Activated T-helper 1 cell treated with anti-CD3 and anti-CD28 coated beads, Interleukin-12 subunit alpha, Interleukin-12 subunit beta, Interleukin-2, Interleukin-4 antibody, amounts not matched to agents 30 ng/mL and 10 ng/mL and 1 ng/mL, durations not matched to agents 14 hours and 24 hours and 36 hours (primary cell): ENCODE data around the gene TOMM22. TPM values are rescaled to one million over a fixed set of nuclear protein-coding genes. Genes with fewer than 3 reads are reported as not detected.
"Not testable (repeated sequence)": the region's sequence is repeated elsewhere in the genome, so short reads cannot be mapped to it uniquely, and the experiment has no call there.

Experiments
- DNase-seq: peaks from one replicate; pipeline ENCODE4 v3.0.0; 2021; ENCODE audit warnings: low spot score
- H3K27ac Mint-ChIP-seq: one replicate; pipeline ENCODE4 v1.8.0; 2021; ENCODE audit warnings: mild to moderate bottlenecking, mixed read lengths
- H3K27me3 Mint-ChIP-seq: one replicate; pipeline ENCODE4 v1.8.0; 2022; ENCODE audit warnings: mild to moderate bottlenecking, moderate library complexity, mixed read lengths; ENCODE audit not compliant: insufficient read depth
- H3K36me3 Mint-ChIP-seq: one replicate; pipeline ENCODE4 v1.8.0; 2021; ENCODE audit warnings: low read depth, mixed read lengths
- H3K4me1 Mint-ChIP-seq: one replicate; pipeline ENCODE4 v1.8.0; 2021; ENCODE audit warnings: low read depth, mixed read lengths
- H3K4me3 Mint-ChIP-seq: one replicate; pipeline ENCODE4 v1.8.0; 2021; ENCODE audit warnings: mild to moderate bottlenecking, moderate library complexity, mixed read lengths
- H3K9me3 Mint-ChIP-seq: one replicate; pipeline ENCODE4 v1.8.0; 2021; ENCODE audit warnings: mixed read lengths
- intact Hi-C: fragments of 100-400 bp; cut with micrococcal nuclease; formaldehyde crosslinking; loops from one replicate; pipeline ENCODE4 v1.15.1; 2024
- total RNA-seq: library from RNA; stranded (reverse); gene quantifications from 2 replicates; pipeline ENCODE4 v1.2.3, GENCODE V29; 2022

TOMM22 gene
- 153 and 156 TPM in 2 replicates for total RNA-seq

- Mint-ChIP-seq H3K27me3 (no peaks in the 10 kb centered on the region), H3K36me3 (peaks cover 32% of the 10 kb centered on the region), H3K4me1 (peaks cover 21% of the 10 kb centered on the region), H3K4me3 (peak within 1 kb of the TSS; percentile 98), H3K9me3 (no peaks in the 10 kb centered on the region), H3K27ac (peak within 1 kb of the TSS; percentile 96)
- intact Hi-C loops = loop anchor here (1.0 to 5.0 kb wide), 7 partner anchors 15 to 995 kb away; partner anchors contain the start of genes CBY1, DDX17, DMC1 and DNAL4
- DNase-seq = peak; percentile 83
Observed at GRCh38 chr22:38681582-38682335, at the start of gene TOMM22. TOMM22 (plus strand) TSS chr22:38681957; CDS start chr22:38681979, 22 bp downstream.

GRCh38 chr22:38632528-38632927 lies 49.2 kb upstream of the TOMM22 start:
- Mint-ChIP-seq H3K4me3 (no peak overlapping the region), H3K27ac (no peak overlapping the region), H3K9me3 (no peaks in the 10 kb centered on the region), H3K27me3 (peaks cover 3% of the 10 kb centered on the region), H3K4me1 (peaks cover 19% of the 10 kb centered on the region), H3K36me3 (no peaks in the 10 kb centered on the region)
- DNase-seq = no peak
- intact Hi-C loops = no loop called here

GRCh38 chr22:38638216-38638615 lies 43.5 kb upstream of the TOMM22 start:
- DNase-seq = no peak
- peaks cover 3% of the 10 kb centered on the region for H3K27me3 Mint-ChIP-seq
- no peaks in the 10 kb centered on the region for H3K36me3 Mint-ChIP-seq
- intact Hi-C loops = no loop called here
- H3K4me3 Mint-ChIP-seq = no peak overlapping the region
- no peaks in the 10 kb centered on the region for H3K9me3 Mint-ChIP-seq
- no peaks in the 10 kb centered on the region for H3K4me1 Mint-ChIP-seq
- H3K27ac Mint-ChIP-seq = no peak overlapping the region

GRCh38 chr22:38638728-38639127 lies 43.0 kb upstream of the TOMM22 start:
- H3K36me3 Mint-ChIP-seq = no peaks in the 10 kb centered on the region
- intact Hi-C loops = no loop called here
- no peaks in the 10 kb centered on the region for H3K9me3 Mint-ChIP-seq
- no peak overlapping the region for H3K27ac Mint-ChIP-seq
- H3K4me1 Mint-ChIP-seq = no peaks in the 10 kb centered on the region
- no peak overlapping the region for H3K4me3 Mint-ChIP-seq
- no peak for DNase-seq
- H3K27me3 Mint-ChIP-seq = peaks cover 5% of the 10 kb centered on the region

GRCh38 chr22:38641476-38642040 lies 40.2 kb upstream of the TOMM22 start:
- no peaks in the 10 kb centered on the region for H3K9me3 Mint-ChIP-seq
- peaks cover 7% of the 10 kb centered on the region for H3K27me3 Mint-ChIP-seq
- DNase-seq = no peak
- no peaks in the 10 kb centered on the region for H3K4me1 Mint-ChIP-seq
- no peak overlapping the region for H3K27ac Mint-ChIP-seq
- H3K36me3 Mint-ChIP-seq = no peaks in the 10 kb centered on the region
- no peak overlapping the region for H3K4me3 Mint-ChIP-seq
- intact Hi-C loops = no loop called here

- H3K9me3 Mint-ChIP-seq, H3K36me3 Mint-ChIP-seq, DNase-seq, intact Hi-C loops, H3K4me3 Mint-ChIP-seq, H3K4me1 Mint-ChIP-seq, H3K27ac Mint-ChIP-seq: not testable (repeated sequence)
- H3K27me3 Mint-ChIP-seq = peaks cover 17% of the 10 kb centered on the region
Observed at GRCh38 chr22:38644245-38644644, 37.5 kb upstream of the TOMM22 start.

- intact Hi-C loops = no loop called here
- Mint-ChIP-seq H3K36me3 (no peaks in the 10 kb centered on the region), H3K4me1 (no peaks in the 10 kb centered on the region), H3K27ac (no peak overlapping the region), H3K9me3 (no peaks in the 10 kb centered on the region), H3K4me3 (no peak overlapping the region), H3K27me3 (peaks cover 17% of the 10 kb centered on the region)
- no peak for DNase-seq
Observed at GRCh38 chr22:38645430-38645829, 36.3 kb upstream of the TOMM22 start.

- H3K36me3 Mint-ChIP-seq = no peaks in the 10 kb centered on the region
Observed at GRCh38 chr22:38649841-38650522, 31.8 kb upstream of the TOMM22 start.

GRCh38 chr22:38652859-38653258 lies 28.9 kb upstream of the TOMM22 start:
- DNase-seq = no peak
- no peaks in the 10 kb centered on the region for H3K36me3 Mint-ChIP-seq
- H3K27me3 Mint-ChIP-seq = peaks cover 5% of the 10 kb centered on the region
- intact Hi-C loops = loop anchor here (10.0 kb wide), 1 partner anchor 468 kb away; the partner anchor contains the start of gene PLA2G6
- no peak overlapping the region for H3K4me3 Mint-ChIP-seq
- no peak overlapping the region for H3K27ac Mint-ChIP-seq
- H3K9me3 Mint-ChIP-seq = no peaks in the 10 kb centered on the region
- H3K4me1 Mint-ChIP-seq = peaks cover 16% of the 10 kb centered on the region

More at GRCh38 chr22:38649841-38650522, 31.8 kb upstream of the TOMM22 start:
- Mint-ChIP-seq H3K9me3 (no peaks in the 10 kb centered on the region), H3K4me3 (no peak overlapping the region), H3K27me3 (peaks cover 11% of the 10 kb centered on the region), H3K27ac (no peak overlapping the region), H3K4me1 (no peaks in the 10 kb centered on the region)
- no peak for DNase-seq
- intact Hi-C loops = loop anchor here (10.0 kb wide), 1 partner anchor 465 kb away; the partner anchor contains the start of gene PLA2G6

GRCh38 chr22:38653741-38654140 lies 28.0 kb upstream of the TOMM22 start:
- DNase-seq = no peak
- peaks cover 3% of the 10 kb centered on the region for H3K27me3 Mint-ChIP-seq
- intact Hi-C loops = loop anchor here (10.0 kb wide), 1 partner anchor 469 kb away; the partner anchor contains the start of gene PLA2G6
- no peak overlapping the region for H3K4me3 Mint-ChIP-seq
- no peak overlapping the region for H3K27ac Mint-ChIP-seq
- no peaks in the 10 kb centered on the region for H3K9me3 Mint-ChIP-seq
- no peaks in the 10 kb centered on the region for H3K36me3 Mint-ChIP-seq
- peaks cover 16% of the 10 kb centered on the region for H3K4me1 Mint-ChIP-seq

GRCh38 chr22:38655519-38656255 lies 26.1 kb upstream of the TOMM22 start:
- Mint-ChIP-seq H3K36me3 (no peaks in the 10 kb centered on the region), H3K27ac (peak overlapping the region; percentile 98), H3K9me3 (no peaks in the 10 kb centered on the region), H3K27me3 (no peaks in the 10 kb centered on the region), H3K4me1 (peaks cover 16% of the 10 kb centered on the region), H3K4me3 (peak overlapping the region; percentile 93)
- no peak for DNase-seq
- intact Hi-C loops = loop anchor here (1.0 to 10.0 kb wide), 6 partner anchors 26 to 471 kb away; partner anchors contain the start of genes DDX17, DMC1, GTPBP1 and PLA2G6

- intact Hi-C loops = loop anchor here (1.0 to 10.0 kb wide), 6 partner anchors 25 to 472 kb away; partner anchors contain the start of genes DDX17, DMC1, GTPBP1 and PLA2G6
- H3K9me3 Mint-ChIP-seq = no peaks in the 10 kb centered on the region
- H3K36me3 Mint-ChIP-seq = no peaks in the 10 kb centered on the region
- peak within 1 kb of the TSS; percentile 93 for H3K4me3 Mint-ChIP-seq
- peaks cover 16% of the 10 kb centered on the region for H3K4me1 Mint-ChIP-seq
- H3K27ac Mint-ChIP-seq = peak within 1 kb of the TSS; percentile 98
- DNase-seq = peak; percentile 83
- H3K27me3 Mint-ChIP-seq = no peaks in the 10 kb centered on the region
Observed at GRCh38 chr22:38656256-38657044, 25.3 kb upstream of the TOMM22 start, which contains the start of the genes CBY1 and FAM227A. CBY1 (plus strand) TSS chr22:38656638; CDS start chr22:38668055, 11,417 bp downstream. FAM227A (minus strand) TSS chr22:38656392; CDS start chr22:38650168, 6,224 bp downstream.
